ENCODE measurements around the gene AHNAK.
"Not testable (repeated sequence)": the region's sequence is repeated elsewhere in the genome, so short reads cannot be mapped to it uniquely, and the experiment has no call there.

The AHNAK gene

DNA sequence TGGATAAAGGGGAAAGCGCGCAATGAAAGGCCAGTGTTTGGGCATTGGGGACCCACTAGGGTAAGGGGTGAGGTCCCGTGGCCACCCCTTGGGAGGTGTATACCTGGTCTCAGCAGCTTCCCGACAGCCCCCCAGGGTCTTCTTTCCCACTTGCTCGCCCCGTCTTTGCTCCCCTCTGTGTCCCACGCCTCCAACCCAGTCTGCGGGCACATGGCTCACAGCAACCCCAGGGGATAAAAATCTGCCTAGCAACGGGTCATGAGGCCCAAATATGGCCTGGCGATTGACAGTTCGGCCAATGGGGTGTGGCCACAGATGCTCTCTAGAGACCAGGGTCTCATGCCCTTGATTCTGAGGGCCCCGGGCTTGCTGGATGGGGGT is 41.6 kb downstream of the AHNAK start:
- TF ChIP-seq, protein P1, sequence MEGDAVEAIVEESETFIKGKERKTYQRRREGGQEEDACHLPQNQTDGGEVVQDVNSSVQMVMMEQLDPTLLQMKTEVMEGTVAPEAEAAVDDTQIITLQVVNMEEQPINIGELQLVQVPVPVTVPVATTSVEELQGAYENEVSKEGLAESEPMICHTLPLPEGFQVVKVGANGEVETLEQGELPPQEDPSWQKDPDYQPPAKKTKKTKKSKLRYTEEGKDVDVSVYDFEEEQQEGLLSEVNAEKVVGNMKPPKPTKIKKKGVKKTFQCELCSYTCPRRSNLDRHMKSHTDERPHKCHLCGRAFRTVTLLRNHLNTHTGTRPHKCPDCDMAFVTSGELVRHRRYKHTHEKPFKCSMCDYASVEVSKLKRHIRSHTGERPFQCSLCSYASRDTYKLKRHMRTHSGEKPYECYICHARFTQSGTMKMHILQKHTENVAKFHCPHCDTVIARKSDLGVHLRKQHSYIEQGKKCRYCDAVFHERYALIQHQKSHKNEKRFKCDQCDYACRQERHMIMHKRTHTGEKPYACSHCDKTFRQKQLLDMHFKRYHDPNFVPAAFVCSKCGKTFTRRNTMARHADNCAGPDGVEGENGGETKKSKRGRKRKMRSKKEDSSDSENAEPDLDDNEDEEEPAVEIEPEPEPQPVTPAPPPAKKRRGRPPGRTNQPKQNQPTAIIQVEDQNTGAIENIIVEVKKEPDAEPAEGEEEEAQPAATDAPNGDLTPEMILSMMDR (IDR thresholded peaks at IDR 0.05; ENCODE audit: low read length, missing control alignments), result no peak
- DNase-seq (ENCODE audit: low read depth), result no peak
- H3K4me3 ChIP-seq (replicated peaks; ENCODE audit: low read depth, low read length), result no peak overlapping the region

DNA sequence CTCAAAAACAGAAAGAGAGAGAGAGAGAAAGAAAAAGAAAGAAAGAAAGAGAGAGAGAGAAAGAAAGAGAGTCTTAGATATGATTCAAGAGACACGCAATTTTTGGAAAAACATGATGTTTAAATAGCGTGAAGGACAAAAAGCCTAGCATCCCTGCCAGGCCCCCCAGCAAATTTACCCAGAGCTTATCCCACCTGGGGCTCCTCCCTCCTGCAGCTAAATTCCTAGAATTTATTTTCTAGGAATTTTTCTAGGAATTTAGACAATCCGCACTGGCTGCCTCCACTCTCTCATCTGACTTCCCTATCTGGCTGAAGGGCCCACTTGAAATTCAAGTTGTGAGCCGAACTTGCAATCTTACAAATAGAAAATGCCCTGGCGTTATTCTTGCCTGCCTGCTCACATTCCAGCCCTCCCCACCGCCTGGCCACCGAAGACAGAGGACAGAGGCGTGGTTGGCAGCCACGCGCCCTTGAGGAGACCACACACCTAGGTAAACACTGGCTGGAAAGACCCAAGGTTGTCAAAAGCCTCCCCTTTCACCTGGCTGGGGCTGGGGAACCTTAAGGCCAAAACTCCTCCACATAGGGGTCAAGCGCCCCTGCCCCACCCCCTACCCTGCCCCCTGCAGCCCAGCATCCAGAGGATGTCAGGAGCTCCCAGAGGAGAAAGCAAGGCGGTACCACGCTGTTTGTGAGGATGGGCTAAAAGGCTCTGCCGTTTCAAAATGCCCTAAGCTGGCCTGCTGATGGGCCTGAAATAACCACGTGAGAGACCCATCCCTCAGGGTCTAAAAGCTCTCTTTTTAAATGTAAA is 42.2 kb downstream of the AHNAK start:
- no peak overlapping the region for H3K4me3 ChIP-seq (replicated peaks; ENCODE audit: low read depth, low read length)
- TF ChIP-seq, protein P1 (IDR thresholded peaks at IDR 0.05; ENCODE audit: low read length, missing control alignments), result no peak
- no peak for DNase-seq (ENCODE audit: low read depth)

DNA sequence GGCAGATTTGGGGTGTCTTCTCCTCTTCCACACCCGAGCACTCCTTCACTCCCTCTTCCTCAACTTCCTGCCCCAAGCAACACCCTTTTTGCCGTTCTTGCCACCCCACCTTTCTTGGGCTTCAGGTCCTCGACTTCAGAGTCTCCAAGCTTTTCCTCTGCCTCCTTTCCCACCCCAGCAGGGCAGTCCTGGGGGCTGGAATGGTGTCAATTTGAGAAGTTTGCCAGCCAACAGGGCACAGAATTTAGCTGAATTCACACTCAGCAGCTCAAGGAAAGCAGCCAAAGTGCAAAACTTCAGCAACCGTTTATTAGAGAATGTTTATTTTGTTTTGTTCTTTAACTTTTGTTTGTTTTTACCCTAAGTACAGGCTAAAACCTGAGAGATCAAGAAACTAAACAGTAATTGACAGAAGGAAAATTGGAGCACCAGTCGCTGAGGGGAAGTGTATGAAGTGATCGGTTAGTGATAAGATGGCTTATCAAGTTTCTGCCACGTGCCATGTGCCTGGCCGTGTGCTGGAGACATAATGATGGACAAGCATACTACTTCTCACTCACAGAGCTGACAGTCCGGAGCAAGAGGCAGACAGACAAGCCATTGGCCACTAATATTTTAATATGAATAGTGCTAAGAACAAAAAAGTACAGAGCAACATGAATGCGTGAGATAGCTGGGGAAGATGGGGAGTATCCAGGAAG is 44.4 kb downstream of the AHNAK start:
- DNase-seq (ENCODE audit: low read depth), result no peak
- H3K4me3 ChIP-seq (replicated peaks; ENCODE audit: low read depth, low read length), result no peak overlapping the region
- TF ChIP-seq, protein P1 (IDR thresholded peaks at IDR 0.05; ENCODE audit: low read length, missing control alignments), result no peak

DNA sequence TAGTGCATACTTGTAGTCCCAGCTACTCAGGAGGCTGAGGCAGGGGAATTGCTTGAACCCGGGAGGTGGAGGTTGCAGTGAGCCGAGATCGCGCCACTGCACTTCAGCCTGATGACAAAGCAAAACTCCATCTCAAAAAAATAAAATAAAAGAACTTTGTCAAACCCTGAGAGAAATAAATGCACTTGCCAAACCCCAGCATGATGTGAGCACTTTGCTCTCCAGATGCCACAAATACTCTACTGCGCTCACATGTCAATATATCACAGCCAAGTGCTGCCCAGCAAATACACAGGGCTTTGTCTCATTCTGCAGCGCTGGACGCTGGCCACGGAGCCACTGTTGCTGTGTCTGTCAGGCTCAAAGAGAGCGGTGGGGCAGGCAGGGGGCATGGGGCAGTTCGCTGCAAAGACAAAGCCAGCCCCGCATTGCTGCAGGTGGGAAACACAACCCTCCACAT is 45.1 kb downstream of the AHNAK start:
- TF ChIP-seq, protein P1 (IDR thresholded peaks at IDR 0.05; ENCODE audit: low read length, missing control alignments), result no peak
- DNase-seq (ENCODE audit: low read depth), result no peak
- no peak overlapping the region for H3K4me3 ChIP-seq (replicated peaks; ENCODE audit: low read depth, low read length)

DNA sequence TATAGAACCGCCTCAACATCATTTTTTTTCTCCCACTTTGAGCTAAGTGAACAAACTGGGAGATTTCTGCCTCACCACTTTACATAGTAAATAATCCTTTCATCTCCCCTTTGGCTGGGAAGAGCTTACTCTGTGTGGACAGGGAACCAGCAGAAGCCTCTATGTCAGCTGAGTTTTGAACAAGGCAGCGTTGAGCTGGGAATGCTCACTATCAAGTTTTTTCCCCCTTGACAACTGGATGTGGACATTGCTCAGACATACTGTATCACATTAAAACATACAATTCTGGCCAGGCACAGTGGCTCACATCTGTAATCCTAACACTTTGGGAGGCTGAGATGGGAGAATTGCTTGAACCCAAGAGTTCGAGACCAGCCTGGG is 46.0 kb downstream of the AHNAK start:
- DNase-seq (ENCODE audit: low read depth), result no peak
- TF ChIP-seq, protein P1 (IDR thresholded peaks at IDR 0.05; ENCODE audit: low read length, missing control alignments), result no peak
- no peak overlapping the region for H3K4me3 ChIP-seq (replicated peaks; ENCODE audit: low read depth, low read length)

DNA sequence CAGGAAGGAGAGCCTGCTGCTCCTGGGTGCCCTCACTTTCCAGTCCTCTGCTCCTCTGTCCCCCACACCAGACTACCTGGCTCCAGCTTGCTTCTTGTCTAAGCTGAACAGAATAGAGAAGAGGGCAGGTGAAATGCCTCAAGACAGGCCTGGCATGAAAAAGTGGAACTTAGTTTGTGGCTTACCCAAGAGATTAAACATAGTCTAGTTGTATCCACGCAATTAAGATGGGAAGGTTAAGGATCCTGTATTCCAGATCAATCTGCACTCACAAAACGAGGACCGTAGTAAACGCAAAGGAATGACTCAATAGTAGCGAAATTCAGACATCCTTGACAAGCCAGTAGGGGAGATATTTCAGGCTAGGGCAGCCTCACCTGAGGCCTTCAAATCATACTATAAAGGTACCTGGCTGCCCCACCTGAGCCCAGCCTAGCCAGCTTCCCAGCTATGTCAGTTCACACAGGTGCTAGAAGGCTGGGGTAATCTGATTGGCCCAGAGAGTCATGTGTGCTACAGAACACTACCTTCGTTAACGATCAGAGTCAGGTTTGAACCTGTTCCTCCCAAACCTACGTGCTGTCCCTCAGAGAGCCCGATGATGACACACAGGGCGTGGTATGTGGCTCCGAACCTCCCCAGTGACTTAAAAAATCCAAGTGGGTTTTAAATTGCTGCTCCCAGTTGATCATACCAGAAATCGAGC is 46.5 kb downstream of the AHNAK start:
- H3K4me3 ChIP-seq (replicated peaks; ENCODE audit: low read depth, low read length), result no peak overlapping the region
- DNase-seq (ENCODE audit: low read depth), result no peak
- TF ChIP-seq, protein P1 (IDR thresholded peaks at IDR 0.05; ENCODE audit: low read length, missing control alignments), result no peak

DNA sequence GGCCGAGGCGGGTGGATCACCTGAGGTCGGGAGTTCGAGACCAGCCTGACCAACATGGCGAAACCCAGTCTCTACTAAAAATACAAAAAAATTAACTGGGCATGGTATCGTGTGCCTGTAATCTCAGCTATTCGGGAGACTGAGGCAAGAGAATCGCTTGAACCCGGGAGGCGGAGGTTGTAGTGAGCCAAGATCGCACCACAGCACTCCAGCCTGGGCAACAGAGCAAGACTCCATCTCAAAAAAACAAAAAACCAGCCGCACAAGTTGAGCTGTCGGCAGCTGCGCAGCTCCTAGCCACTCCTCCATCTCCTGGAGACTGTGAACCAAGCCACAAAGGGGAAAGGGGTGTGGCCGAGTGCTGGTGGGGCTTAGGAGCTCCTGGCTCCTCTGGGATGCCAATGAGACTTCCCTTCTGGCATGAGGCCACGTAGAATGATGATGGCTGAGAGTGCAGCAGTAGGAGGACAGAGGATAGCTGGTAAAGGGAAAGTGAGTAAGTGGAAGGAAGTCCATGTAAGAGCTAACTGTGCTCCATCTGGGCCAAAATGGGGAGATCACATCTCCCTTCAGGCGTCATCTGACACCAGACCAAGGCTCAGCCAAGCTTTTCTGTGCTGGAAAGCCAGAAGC is 47.2 kb downstream of the AHNAK start:
- H3K4me3 ChIP-seq (replicated peaks; ENCODE audit: low read depth, low read length), result not testable (repeated sequence)

More for the DNA sequence above, 47.2 kb downstream of the AHNAK start:
- peak; percentile 48 for DNase-seq (ENCODE audit: low read depth)
